Measurements from ENCODE around the gene POLE.

The POLE gene

DNA sequence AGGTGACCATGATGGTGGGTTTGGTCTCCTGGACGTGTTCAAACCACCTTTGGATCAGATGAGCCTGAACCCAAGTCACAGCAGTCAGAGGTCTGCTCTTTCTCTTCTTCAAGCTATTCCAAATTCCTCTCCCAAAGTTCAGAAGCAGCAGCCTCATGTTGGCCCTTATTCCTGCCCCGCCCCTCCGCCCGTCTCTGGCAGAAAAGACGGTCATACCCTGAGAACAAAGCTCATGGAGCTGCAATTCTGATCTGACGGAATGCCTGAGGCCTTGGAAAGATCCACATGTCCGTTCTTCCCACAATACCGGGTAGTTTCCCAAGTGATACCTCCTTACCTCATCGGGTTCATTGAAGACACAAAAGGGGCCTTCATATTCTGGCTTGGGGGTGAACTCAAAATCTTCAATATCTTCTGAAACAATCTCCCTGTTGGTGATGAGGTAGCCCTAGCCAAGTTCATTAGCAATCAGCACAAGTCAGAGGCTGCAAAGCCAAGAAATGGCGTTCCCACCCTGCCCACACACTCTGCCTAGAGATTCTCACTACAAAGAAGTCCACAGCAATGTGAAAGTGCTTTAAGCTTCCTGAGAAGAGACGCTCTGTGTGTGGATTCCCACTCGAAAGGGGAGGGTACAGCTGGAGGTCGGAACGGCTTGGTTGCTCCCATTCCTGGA is 11.2 kb downstream of the POLE start:
- DNase-seq: no peak

DNA sequence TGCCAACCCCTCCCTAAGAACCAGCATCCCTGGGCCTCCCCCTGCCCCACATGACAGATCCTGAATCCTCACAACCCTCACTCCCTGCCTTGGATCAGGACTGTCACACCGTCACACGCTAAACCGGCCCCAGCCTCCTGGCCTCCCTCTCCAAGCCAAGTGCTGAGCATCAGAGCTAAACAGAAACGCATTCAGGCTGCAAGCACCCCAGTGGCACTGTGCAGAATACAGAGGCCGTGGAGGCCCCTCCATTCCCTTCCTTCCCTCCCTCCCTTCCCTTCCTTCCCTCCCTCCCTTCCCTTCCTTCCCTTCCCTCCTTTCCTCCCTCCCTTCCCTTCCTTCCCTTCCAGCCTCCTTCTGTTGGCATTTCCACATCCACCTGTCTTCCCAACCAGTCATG is 12.6 kb downstream of the POLE start:
- no peak for DNase-seq

DNA sequence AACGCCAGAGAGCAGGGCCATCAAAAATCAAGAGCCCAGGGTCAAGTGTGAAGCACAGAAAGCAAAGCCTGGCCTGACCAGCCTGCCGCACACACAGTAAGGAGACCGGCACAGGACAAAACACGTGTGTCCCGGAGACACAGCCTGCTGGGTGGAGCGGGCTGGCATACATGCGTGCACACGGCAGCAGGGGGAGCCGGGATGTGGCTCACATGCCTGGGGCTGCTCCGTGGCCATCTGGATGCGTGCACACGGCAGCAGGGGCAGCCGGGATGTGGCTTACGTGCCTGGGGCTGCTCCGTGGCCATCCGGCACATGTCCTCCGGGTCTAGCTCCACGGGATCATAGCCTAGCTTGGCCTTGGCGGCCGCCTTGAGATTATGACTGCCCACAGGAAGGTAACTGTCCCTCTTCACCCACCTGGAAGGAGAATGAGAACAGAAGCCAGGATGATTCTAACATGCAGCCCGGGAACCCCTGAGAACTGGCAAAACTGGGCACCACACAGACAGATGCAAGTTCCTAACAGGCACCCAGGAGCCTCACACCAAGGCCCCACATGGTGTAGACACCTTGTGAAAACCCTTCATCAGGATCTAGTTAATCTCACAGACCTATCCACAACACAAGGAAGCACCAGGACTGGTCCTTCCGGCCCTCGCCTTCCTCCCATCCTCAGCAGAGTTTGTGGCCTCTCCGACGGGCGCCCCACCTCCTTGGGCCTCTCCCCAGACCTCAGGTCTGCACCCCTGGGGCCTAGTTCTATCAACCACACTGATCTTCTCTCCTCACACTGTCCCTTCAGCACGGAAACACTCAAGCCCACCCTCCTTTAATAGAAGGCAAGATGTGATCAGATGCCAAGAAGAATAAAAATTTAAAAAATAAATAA is 13.6 kb downstream of the POLE start:
- DNase-seq: no peak

DNA sequence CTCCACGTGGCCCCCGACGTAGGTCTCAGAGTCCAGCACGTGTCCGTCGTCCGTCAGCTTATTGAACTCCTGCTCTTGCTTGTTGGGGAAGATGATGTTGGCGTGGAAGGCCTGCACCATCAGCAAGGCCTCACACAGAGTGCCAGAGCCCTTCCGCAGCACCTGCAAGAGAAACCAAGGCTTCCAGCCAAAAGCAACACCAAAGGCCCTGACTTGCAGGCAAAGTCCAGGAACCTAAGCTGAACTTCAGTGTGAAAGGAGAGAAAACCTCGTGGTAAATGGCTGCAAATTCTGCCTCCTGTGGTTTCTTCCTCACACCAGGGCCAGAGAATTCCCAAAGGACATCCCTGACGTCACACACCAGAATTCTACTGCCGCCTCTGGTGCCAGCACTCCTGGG is 14.5 kb downstream of the POLE start:
- DNase-seq: no peak

DNA sequence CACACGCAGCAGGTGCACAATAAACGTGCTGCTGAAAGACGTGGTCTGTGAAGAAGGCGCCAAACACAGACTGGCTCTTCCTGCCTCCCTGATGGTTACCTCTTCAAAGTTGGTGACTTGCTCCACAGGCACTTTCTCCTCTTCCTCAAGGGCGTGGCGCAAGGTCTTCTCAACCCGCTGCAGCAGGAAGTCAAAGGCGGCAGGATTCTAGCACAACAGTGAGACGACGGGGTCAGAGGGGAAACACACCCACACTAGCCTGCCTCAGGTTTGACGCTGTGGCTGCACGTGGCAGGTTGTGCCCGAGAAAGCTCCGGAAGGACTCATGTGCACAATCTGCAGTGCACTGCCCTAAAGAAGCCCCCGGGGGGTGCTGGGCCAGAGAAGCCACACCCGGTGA is 15.0 kb downstream of the POLE start:
- no peak for DNase-seq

DNA sequence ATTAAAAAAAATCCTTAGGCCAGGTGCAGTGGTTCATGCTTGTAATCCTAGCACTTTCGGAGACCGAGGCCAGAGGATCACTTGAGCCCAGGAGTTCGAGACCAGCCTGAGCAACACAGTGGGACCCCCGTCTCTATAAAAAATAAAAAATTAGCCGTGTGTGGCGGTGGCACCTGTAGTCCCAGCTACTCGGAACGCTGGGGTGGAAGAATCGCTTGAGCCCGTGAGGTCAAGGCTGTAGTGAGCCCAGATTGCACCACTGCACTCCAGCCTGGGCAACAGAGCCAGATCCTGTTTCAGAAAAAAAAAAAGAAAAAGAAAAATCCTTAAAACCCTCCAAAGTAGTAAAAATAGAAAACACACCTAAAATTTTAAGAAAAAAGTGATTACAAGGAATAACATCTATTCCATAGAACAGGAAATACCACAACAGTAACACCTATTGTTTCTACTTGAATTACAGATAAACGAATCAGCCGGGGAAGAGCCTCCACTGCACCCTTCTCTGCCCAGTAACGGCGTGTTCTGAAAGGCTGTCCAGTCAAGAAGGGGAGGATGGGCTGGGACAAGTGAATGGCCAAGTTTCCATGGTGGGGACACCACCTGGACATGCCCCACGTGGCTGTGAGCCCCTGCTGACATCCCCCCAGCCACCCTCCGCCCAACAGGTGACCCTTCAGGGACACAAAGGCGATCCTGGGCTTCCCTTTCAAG is 17.8 kb downstream of the POLE start:
- DNase-seq: no peak

DNA sequence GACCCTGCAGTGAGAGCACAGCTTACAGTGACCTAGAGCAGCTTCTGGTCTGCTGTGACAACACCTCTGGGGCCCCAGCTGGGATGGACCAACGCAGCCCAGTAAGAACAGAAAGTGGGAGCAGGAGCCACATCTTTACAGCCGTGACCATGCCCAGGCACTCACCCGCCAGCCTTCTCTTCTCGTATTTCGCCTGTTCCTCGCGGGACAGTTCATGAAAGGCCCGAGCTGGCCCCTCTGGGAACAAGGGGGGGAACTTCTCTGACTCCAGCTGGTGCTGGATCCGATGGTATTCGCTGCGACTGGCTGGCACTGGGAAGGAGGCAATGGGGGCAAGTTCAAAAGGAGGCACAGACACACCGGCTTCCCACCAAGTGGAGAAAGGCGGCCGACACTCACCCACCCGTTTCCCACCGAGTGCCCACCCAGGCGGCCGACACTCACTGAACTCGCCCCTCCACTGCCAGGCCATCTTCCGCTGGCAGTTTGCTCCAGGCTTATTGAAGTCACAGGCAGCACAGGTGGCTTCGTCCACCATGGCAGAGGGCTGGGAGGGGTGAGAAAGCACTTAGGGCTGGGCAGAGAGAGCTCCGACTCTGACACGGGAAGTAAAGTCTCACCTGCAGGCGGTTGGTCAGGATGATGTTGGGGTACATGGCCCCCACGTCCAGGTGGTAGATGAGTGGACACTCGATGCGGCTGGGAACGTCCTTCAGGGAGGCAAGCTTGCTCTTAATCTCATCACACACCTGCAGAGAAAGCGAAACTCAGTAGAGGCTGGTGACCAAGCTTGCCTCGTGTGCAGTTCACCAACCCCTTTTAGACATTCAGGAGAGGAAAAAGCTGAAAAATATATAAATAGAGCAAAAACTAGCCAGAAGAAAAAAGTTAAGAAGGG is 18.7 kb downstream of the POLE start:
- no peak for DNase-seq

DNA sequence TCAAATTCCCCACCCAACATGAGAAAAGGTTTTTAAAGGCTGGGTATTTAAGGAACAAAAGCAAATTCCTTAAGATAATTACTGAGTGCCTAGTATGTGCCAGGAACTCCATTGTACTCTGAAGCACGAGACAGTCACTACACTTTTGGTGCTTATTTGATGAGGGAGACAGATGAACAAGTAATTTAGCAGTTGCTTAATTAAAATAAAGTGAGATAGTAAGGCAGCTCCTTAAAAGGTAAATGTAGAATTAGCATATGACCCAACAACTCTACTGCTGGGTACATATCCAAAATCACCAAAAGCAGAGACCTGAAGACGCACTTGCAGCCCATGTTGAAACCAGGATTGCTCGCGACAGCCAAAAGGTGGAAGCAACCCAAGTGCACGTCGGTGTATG is 21.3 kb downstream of the POLE start:
- DNase-seq: no peak

DNA sequence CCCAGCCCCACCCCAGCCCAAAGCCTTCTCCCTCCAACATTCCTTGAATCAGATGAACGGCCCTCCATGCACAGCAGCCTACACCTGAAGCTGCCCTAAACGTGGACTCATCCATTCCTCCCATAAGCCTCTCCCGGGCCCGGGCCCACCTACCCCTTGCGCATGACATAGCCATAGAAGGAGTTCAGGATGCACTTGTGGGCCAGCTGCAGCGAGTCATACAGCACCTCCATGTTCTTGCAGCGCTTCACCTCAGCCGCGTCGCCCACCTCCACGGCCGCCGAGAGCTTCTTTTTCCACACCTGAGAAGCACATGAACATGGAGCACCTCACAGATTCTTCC is 22.0 kb downstream of the POLE start:
- DNase-seq: no peak

DNA sequence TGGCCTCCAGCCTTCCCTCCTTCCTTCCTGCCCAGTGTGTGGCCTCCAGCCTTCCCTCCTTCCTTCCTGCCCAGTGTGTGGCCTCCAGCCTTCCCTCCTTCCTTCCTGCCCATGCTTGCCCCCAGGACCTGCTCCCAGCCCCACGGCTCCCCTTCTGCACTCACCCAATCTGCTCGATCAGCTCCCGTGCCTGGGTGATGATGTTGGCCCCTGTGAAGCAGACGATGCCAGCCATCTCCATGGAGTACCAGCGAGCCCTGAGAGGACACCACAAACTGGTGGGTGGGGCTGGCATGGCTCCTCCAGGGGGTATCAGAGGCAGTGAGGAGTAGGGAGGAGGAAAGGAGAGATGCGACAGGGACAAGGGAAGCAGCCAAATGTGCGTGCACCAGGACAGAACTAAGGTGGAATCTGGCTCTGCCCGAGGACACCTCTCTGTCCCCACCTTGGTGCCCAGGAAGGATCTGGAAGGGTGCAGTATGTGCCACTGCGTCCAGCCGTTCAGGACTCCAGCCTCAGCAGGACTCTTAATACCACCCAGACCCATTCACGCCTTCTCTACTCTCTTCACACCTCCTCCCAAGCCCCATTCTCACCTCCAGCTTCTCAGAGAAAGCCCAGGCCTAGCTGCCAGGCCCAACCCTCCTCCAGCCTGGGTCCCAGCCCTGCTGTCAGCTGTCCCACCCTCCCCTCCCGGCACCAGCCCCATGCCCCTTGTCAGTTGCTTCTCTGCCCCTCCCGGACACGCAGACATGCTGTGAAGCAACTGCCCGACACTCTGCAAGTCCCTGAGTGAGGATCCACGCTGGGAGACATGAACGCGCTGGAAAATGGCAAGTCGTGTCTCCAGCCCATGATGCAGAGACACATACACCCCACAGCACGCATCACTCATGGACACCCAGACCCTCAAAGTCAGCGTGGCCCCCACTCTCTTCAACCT is 22.7 kb downstream of the POLE start:
- DNase-seq: no peak

DNA sequence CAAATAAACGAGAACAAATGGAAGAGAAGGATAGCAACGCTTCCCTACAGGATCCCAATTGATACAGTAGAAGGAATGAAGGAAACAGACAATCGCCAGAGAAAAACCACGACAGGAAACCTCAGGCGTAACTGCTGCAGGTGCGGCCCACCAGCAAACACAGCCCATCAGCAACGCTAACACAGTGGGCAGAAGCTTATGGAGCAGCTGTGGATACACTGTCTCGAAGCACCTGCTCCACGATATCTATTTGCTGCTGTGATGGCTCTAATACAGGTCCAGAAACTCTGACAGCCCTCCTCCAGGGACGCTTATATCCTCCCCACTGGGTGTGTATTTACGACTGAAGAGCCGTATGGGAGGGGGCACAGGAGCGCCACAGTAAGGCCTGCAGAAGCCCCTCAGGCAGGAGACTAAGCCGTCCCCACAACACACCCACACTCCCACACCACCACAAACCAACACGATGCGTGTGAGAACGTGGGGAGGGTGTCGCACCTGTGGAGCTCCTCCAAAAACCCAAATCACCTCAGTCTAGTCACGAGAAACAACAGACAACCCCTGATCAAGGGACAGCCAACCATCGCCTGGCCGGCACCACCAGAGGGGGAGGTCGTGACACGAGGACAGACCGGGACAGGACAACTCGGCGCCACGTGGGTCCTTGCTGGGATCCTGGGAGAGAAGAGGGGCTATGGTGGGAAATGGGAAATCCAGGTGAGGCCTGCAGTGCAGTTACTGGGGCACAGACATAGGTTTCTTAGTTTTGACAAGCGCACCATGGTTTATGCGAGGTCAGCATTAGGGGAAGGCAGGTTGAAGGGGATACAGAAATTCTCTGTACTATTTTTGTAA is 24.0 kb downstream of the POLE start:
- no peak for DNase-seq

DNA sequence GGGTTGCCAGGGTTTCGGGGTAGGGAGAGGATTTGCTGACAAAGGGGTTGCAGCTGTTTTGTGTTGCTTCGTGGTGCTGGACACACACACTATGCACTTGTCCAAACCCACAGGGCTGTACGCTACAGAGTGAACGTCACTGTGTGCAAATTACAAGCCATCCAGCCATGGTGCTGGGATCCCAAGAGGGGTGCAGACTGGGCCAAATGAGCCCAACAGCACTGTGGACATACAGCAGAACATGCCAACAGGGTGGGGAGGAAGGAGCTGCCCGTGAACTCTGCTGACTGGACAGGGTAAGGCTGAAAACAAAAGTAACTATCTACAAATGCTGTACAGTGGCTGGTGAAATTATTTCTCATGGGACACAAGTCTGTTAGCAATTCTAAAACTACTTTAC is 25.2 kb downstream of the POLE start:
- DNase-seq: no peak

DNA sequence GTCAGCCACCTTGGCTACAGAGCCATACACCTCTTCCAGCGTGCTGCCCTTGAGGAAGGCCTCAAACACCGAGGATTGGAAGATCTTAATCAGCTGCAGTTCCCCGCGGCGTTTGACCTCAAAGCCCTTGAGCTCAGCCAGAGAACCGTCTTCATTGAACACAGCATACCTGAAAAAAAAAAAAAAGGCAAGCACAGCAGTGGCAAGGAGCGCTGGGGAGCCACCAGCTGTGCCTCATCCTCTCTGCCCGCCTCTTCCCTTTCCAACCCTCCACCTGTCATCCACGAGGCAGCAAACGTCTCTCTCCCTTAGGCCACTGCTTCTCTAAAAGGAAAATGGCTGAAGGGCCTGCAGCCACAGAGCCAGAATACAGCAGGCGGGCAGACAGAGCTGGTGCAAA is 26.1 kb downstream of the POLE start:
- DNase-seq: no peak

DNA sequence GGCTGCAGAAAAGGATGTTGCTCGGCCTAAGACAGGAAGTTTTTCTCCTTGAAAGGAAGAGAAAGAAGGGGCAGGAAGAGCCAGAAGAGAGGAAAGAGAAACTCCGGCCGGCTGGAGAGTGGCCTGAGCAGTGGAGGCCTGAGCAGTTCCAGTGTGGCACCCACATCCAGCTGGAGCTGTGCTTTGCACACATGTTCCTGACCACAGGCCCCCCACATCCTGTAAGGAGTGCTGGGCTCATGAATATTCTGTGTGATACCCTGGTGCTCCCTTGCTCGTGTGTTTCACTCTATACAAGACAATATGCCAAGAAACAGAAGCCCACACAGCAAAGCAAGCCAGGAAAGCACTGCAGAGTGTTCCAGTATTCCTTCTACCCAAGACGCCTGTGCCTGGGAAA is 27.1 kb downstream of the POLE start:
- no peak for DNase-seq

DNA sequence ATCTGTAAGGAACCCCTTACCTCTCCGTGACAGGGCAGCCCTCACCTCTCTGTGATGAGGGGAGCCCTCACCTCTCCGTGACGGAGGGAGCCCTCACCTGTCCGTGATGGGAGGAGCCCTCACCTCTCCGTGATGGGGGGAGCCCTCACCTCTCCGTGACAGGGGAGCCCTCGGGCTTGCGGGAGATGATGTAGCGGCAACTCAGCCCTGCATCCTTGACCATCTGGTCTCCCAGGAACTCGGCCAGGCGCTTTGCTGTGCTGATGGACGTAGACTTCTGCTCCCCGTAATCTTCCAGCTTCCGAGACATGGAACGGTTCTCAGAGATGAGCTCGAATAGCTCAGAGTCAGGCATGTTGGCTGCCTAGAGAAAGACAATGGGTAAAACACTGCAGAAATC is 28.0 kb downstream of the POLE start:
- DNase-seq: no peak

DNA sequence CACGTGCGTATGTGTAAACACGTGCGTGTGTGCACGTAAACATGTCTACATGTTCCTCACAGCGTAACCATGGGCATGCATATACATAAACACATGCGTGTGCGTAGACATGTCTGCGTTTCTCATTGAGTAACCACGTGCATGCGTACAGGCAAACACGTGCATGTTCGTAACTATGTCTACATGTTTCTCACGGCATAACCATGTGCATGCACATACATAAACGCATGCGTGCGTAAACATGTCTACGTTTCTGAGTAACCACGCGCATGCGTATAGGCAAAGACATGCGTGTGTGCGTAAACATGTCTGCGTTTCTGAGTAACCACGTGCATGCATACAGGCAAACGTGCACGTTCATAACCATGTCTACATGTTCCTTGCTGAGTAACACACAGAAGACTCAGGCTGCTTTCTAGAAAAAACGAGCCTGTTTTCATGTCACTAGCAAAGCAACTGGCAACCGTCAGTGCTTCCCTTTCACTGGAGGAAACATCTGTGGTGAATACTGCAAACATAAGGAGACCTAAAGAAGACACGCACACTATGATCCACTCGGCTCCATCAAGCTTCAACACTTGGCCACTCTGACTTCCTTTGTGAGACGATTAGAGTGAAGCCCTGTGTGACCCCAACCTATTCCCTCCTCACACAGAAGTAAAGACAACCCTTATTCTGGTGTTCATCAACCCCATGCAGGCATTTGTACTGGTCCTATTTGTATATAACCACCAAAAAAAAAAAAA is 28.8 kb downstream of the POLE start:
- no peak for DNase-seq

DNA sequence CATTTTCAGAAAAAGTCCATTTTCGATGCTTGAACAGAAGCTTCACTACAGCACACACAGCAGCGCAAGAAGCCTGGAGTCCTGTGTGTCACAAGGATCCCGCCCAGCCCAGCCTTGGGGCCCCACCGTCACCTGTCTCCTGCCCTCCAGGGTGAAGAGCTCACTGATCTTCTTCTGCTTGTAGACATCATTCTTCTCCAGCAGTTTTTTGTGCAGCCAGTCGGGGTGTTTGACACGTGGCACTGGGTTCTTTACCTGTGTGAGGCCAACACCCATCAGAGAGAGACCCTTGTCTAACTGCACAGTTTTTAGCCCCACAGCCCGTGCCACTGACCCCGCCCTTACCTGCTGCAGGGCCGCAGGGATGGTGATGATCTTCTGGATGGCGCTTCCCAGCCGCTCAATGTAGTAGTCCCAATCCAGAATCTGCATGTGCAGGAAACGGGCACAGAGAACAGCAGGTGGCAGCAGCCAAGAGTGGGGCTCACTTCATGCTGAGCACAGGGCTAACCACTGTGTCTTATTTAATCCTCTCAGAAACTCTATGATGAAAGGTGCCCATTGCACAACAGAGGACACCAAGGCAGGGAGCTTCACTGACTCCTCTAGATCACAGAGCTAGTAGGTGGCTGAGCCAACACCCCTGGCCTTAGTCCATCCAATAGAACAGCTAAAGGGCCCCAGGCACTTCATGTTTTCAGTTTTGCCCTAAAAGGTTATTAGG is 30.0 kb downstream of the POLE start:
- DNase-seq: no peak

DNA sequence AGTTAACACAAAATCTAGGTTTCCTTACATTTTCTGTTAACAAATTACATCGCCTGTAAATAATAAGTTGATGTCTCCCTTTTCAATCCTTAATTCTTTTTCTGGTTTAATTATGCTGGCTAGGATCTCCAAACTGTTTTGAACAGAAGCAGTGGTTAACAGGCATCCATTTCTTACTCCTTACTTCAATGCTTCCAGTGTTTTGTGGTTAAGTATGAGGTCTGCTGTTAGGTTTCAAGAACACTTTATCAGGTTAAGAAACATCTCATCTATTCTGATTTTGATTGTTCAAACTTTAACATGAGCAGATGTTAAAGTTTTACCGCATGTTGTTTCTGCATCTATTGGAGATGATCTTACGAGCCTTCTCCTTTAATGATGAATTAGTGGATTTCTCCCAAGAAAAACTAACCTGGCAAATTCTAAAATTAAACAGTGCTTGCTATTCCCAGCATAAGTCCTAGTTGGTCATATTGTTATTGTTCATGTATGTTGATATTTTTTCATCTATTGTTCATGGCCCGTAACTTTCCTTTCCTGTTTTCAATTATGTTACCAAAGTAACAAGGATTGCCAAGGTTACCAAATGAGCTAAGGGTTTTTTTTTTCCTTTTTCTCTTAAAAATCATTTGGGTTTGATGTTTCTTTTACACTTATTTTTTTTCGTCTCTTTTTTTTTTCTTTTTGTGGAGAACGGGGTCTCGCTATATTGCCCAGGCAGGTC is 33.4 kb downstream of the POLE start:
- DNase-seq: no peak
